Neural cell (in vitro differentiated cells): Measurements from ENCODE around the gene CCDC40. TPM values are rescaled to one million over a fixed set of nuclear protein-coding genes. Genes with fewer than 3 reads are reported as not detected.

ENCODE experiments used
- H2AFZ ChIP-seq: fragments of 200-600, 300-800 bp; sonication (generic), shearing (Covaris generic); 2 replicates; pipeline ENCODE4 v1.6.0; 2014; ENCODE audit warnings: low read depth, mild to moderate bottlenecking, antibody characterized with exemption, low read length, moderate library complexity
- H3F3A ChIP-seq: fragments of 200-600 bp; shearing (Covaris generic); 2 replicates; pipeline ENCODE4 v1.6.1; 2016; ENCODE audit warnings: mild to moderate bottlenecking, moderate library complexity, mixed read lengths, antibody characterized with exemption, low read length; ENCODE audit not compliant: insufficient read depth, poor library complexity, severe bottlenecking
- H3K27ac ChIP-seq: fragments of 200-600, 300-800 bp; sonication (generic), shearing (Covaris generic); 2 replicates; pipeline ENCODE4 v1.5.1; 2014; ENCODE audit warnings: mild to moderate bottlenecking, low read length, moderate library complexity
- H3K27me3 ChIP-seq: fragments of 300-800, 200-600 bp; sonication (generic), shearing (Covaris generic); 2 replicates; pipeline ENCODE4 v1.6.0; 2014; ENCODE audit warnings: mild to moderate bottlenecking, low read depth, low read length, moderate library complexity; ENCODE audit not compliant: insufficient read depth
- H3K36me3 ChIP-seq: fragments of 300-800, 200-600 bp; sonication (generic), shearing (Covaris generic); 2 replicates; pipeline ENCODE4 v1.5.1; 2014; ENCODE audit warnings: mild to moderate bottlenecking, antibody characterized with exemption, low read length, moderate library complexity; ENCODE audit not compliant: insufficient read depth
- H3K4me2 ChIP-seq: fragments of 300-800, 200-600 bp; sonication (generic), shearing (Covaris generic); 2 replicates; pipeline ENCODE4 v1.6.0; 2014; ENCODE audit warnings: mild to moderate bottlenecking, low read length
- H3K4me3 ChIP-seq: fragments of 300-800, 200-600 bp; sonication (generic), shearing (Covaris generic); 2 replicates; pipeline ENCODE4 v1.5.1; 2014; ENCODE audit warnings: mild to moderate bottlenecking, low read length, moderate library complexity
- H3K79me2 ChIP-seq: fragments of 200-600 bp; shearing (Covaris generic); replicated peaks from 2 replicates; pipeline ENCODE4 v1.6.0; 2014; ENCODE audit warnings: mild to moderate bottlenecking, low read length, moderate library complexity; ENCODE audit not compliant: insufficient read depth
- H3K9ac ChIP-seq: fragments of 300-800, 200-600 bp; sonication (generic), shearing (Covaris generic); 2 replicates; pipeline ENCODE4 v1.6.1; 2016; ENCODE audit warnings: mild to moderate bottlenecking, low read length, mixed read lengths
- H3K9me2 ChIP-seq: fragments of 200-600 bp; shearing (Covaris generic); 2 replicates; pipeline ENCODE4 v1.6.1; 2016; ENCODE audit warnings: mild to moderate bottlenecking, low read length, mixed read lengths; ENCODE audit not compliant: insufficient read depth
- H3K9me3 ChIP-seq: fragments of 200-600, 300-800 bp; sonication (generic), shearing (Covaris generic); 2 replicates; pipeline ENCODE4 v1.6.1; 2016; ENCODE audit warnings: mild to moderate bottlenecking, mixed run types, low read length, moderate library complexity, mixed read lengths
- H4K20me1 ChIP-seq: fragments of 200-600 bp; shearing (Covaris generic); 2 replicates; pipeline ENCODE4 v1.6.1; 2016; ENCODE audit warnings: mild to moderate bottlenecking, mixed run types; ENCODE audit not compliant: insufficient read depth
- EP300 ChIP-seq: fragments of 450-650 bp; conservative IDR thresholded peaks from 2 replicates; pipeline ENCODE4 v1.6.1; 2014; ENCODE audit warnings: antibody characterized with exemption, mild to moderate bottlenecking, moderate library complexity; ENCODE audit not compliant: poor library complexity, severe bottlenecking
- EZH2 ChIP-seq: fragments of 200-600, 300-800 bp; shearing (Covaris generic), sonication (generic); IDR thresholded peaks from 2 replicates; pipeline ENCODE4 v1.6.1; 2014; ENCODE audit warnings: antibody characterized with exemption, low read length, borderline replicate concordance, mild to moderate bottlenecking; ENCODE audit not compliant: insufficient read depth, poor library complexity, severe bottlenecking
- MXI1 ChIP-seq: fragments of 450-650 bp; conservative IDR thresholded peaks from 2 replicates; pipeline ENCODE4 v1.6.1; 2014; ENCODE audit warnings: antibody characterized with exemption, mild to moderate bottlenecking; ENCODE audit not compliant: poor library complexity, severe bottlenecking
- POLR2AphosphoS5 ChIP-seq: IDR thresholded peaks from 2 replicates; pipeline ENCODE4 v1.6.1; 2012
- RAD21 ChIP-seq: fragments of 450-650 bp; conservative IDR thresholded peaks from 2 replicates; pipeline ENCODE4 v1.6.1; 2014; ENCODE audit warnings: antibody characterized with exemption, mild to moderate bottlenecking, moderate library complexity
- SMC3 ChIP-seq: fragments of 450-650 bp; conservative IDR thresholded peaks from 2 replicates; pipeline ENCODE4 v1.6.1; 2014; ENCODE audit warnings: antibody characterized with exemption, mild to moderate bottlenecking, moderate library complexity; ENCODE audit not compliant: poor library complexity
- TAF1 ChIP-seq: IDR thresholded peaks from 2 replicates; pipeline ENCODE4 v1.6.1; 2012; ENCODE audit warnings: low read depth
- polyA plus RNA-seq: library from polyadenylated mRNA; depleted of rRNA; stranded (reverse); fragments of >200 nt; gene quantifications from 2 replicates; pipeline ENCODE4 v1.2.3, GENCODE V29; 2014
- TF ChIP-seq, protein P1 (sequence below): fragments of 450-650 bp; IDR thresholded peaks from 2 replicates; pipeline ENCODE4 v1.5.1; 2014; ENCODE audit warnings: antibody characterized with exemption, mild to moderate bottlenecking, moderate library complexity; ENCODE audit not compliant: poor library complexity, severe bottlenecking
- TF ChIP-seq, protein P2 (sequence below): IDR thresholded peaks from 2 replicates; pipeline ENCODE4 v1.6.1; 2012; ENCODE audit warnings: borderline replicate concordance

The CCDC40 gene
- polyA plus RNA-seq, 1 donor from 2014 or later = 5.5 TPM

DNA sequence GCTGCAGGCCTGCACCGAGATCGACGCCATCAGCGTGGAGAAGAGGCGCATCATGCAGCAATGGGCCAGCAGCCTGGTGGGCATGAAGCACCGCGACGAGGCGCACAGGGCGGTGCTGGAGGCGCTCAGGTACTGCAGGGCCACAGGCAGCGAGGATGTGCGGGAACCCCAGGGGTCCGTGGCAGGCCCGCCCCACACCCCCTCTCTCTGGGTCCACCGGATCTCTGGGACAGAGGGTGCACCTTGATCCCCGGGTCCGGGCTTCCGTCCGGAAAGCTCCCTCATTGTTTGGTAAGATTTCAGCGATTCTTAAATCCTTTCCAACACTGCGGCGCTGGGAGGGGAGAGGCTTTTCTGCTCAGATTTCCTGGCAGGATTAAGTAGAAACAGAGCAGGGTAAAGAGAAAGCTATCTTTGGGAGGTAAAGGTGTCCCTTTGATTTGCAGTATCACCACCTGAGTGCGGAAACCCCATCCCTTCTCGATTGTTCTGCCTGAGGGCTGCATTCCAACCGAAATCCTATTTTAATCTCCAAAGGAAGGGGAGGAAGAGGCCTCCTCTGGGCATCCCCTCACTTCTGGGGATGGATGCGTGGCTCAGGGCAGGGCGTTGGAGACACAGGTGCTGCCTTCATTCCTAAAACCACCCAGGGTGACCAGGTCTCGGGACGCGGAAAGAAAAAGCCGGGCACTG is 29.2 kb downstream of the CCDC40 start:
- Histone ChIP-seq H3K36me3 (no peaks in the 10 kb centered on the region), H3K4me2 (no peak overlapping the region), H3K9me3 (no peaks in the 10 kb centered on the region), H3K27me3 (no peaks in the 10 kb centered on the region), H2AFZ (no peak overlapping the region), H4K20me1 (no peaks in the 10 kb centered on the region), H3K9me2 (no peaks in the 10 kb centered on the region), H3K79me2 (no peaks in the 10 kb centered on the region), H3F3A (no peaks in the 10 kb centered on the region), H3K9ac (no peak overlapping the region), H3K4me3 (no peak overlapping the region), H3K27ac (no peak overlapping the region)
- TF ChIP-seq, protein P1, sequence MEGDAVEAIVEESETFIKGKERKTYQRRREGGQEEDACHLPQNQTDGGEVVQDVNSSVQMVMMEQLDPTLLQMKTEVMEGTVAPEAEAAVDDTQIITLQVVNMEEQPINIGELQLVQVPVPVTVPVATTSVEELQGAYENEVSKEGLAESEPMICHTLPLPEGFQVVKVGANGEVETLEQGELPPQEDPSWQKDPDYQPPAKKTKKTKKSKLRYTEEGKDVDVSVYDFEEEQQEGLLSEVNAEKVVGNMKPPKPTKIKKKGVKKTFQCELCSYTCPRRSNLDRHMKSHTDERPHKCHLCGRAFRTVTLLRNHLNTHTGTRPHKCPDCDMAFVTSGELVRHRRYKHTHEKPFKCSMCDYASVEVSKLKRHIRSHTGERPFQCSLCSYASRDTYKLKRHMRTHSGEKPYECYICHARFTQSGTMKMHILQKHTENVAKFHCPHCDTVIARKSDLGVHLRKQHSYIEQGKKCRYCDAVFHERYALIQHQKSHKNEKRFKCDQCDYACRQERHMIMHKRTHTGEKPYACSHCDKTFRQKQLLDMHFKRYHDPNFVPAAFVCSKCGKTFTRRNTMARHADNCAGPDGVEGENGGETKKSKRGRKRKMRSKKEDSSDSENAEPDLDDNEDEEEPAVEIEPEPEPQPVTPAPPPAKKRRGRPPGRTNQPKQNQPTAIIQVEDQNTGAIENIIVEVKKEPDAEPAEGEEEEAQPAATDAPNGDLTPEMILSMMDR = no peak
- TF ChIP-seq MXI1 (no peak), RAD21 (no peak), POLR2AphosphoS5 (no peak), TAF1 (no peak), SMC3 (no peak), EZH2 (no peak), EP300 (no peak)
- TF ChIP-seq, protein P2, sequence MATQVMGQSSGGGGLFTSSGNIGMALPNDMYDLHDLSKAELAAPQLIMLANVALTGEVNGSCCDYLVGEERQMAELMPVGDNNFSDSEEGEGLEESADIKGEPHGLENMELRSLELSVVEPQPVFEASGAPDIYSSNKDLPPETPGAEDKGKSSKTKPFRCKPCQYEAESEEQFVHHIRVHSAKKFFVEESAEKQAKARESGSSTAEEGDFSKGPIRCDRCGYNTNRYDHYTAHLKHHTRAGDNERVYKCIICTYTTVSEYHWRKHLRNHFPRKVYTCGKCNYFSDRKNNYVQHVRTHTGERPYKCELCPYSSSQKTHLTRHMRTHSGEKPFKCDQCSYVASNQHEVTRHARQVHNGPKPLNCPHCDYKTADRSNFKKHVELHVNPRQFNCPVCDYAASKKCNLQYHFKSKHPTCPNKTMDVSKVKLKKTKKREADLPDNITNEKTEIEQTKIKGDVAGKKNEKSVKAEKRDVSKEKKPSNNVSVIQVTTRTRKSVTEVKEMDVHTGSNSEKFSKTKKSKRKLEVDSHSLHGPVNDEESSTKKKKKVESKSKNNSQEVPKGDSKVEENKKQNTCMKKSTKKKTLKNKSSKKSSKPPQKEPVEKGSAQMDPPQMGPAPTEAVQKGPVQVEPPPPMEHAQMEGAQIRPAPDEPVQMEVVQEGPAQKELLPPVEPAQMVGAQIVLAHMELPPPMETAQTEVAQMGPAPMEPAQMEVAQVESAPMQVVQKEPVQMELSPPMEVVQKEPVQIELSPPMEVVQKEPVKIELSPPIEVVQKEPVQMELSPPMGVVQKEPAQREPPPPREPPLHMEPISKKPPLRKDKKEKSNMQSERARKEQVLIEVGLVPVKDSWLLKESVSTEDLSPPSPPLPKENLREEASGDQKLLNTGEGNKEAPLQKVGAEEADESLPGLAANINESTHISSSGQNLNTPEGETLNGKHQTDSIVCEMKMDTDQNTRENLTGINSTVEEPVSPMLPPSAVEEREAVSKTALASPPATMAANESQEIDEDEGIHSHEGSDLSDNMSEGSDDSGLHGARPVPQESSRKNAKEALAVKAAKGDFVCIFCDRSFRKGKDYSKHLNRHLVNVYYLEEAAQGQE = no peak

DNA sequence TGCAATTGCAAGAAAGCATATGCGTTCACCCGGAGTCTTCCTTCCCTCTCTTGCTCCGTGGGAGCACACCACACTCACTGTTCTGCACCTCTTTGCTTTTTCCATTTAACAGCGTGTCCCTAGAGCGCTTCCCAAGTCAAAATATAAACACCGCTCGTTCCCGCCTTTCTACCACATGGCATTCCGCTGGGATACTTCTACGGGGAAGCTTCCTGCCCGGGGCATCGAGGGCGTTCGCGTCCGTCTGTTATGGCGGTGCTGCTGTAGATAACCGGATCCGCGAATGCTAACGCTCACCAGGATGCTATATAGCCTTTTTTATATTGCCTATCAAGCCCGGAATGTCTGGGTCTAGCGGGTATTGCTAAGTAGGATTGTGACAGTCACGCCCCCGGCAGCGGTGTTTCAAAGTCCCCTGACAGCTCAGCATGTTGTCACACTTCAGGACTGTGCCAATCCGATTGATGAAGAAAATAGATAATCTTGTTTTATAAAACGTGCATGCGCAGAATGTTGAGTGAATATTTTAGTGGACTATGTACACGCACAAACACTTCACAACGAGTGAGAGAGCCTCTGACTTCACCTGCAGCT is 31.0 kb downstream of the CCDC40 start:
- no peaks in the 10 kb centered on the region for H3K79me2 ChIP-seq
- no peak overlapping the region for H3K4me2 ChIP-seq
- H3K9me3 ChIP-seq = no peaks in the 10 kb centered on the region
- TF ChIP-seq TAF1 (no peak), SMC3 (no peak), EZH2 (no peak)
- H3K9me2 ChIP-seq = no peaks in the 10 kb centered on the region
- H3K27ac ChIP-seq = no peak overlapping the region
- H3F3A ChIP-seq = no peaks in the 10 kb centered on the region
- no peak overlapping the region for H2AFZ ChIP-seq
- no peak overlapping the region for H3K9ac ChIP-seq
- no peaks in the 10 kb centered on the region for H3K27me3 ChIP-seq
- H4K20me1 ChIP-seq = no peaks in the 10 kb centered on the region
- no peak overlapping the region for H3K4me3 ChIP-seq
- H3K36me3 ChIP-seq = no peaks in the 10 kb centered on the region
